ENCODE data around the gene RAB11FIP4.

RAB11FIP4 gene

GRCh38 chr17:31424944-31425281 is 33.4 kb downstream of the RAB11FIP4 start:
- H3K4me2 ChIP-seq (ENCODE audit: low read depth, low read length, poor library complexity, severe bottlenecking), result no peak overlapping the region
- no peak overlapping the region for H2AFZ ChIP-seq (ENCODE audit: low read depth, low read length, severe bottlenecking)
- no peaks in the 10 kb centered on the region for H3K27me3 ChIP-seq (ENCODE audit: low read length)
- H4K20me1 ChIP-seq (ENCODE audit: low read depth, low read length), result no peaks in the 10 kb centered on the region
- no peaks in the 10 kb centered on the region for H3K9me3 ChIP-seq (ENCODE audit: insufficient read depth, low read length)
- H3F3A ChIP-seq (ENCODE audit: insufficient read depth), result no peaks in the 10 kb centered on the region
- no peaks in the 10 kb centered on the region for H3K9me2 ChIP-seq (replicated peaks; ENCODE audit: insufficient read depth, low read length)
- TF ChIP-seq CTCF (IDR thresholded peaks at IDR 0.05; ENCODE audit: insufficient read depth, low read length, poor library complexity, severe bottlenecking) (no peak), EZH2phosphoT487 (conservative IDR thresholded peaks at IDR 0.05; ENCODE audit: low read length) (no peak)
- H3K36me3 ChIP-seq (ENCODE audit: low read length), result no peaks in the 10 kb centered on the region
- no peak overlapping the region for H3K9ac ChIP-seq (ENCODE audit: low read length)
- no peak overlapping the region for H3K27ac ChIP-seq (ENCODE audit: low read depth, low read length)
- H3K79me2 ChIP-seq (ENCODE audit: insufficient read depth, low read length), result no peaks in the 10 kb centered on the region
- H3K4me3 ChIP-seq (ENCODE audit: insufficient read depth, low read length, poor library complexity, severe bottlenecking), result no peak overlapping the region

GRCh38 chr17:31425282-31426040 is 34.0 kb downstream of the RAB11FIP4 start:
- H2AFZ ChIP-seq (ENCODE audit: low read depth, low read length, severe bottlenecking), result no peak overlapping the region
- H3K79me2 ChIP-seq (ENCODE audit: insufficient read depth, low read length), result no peaks in the 10 kb centered on the region
- H3F3A ChIP-seq (ENCODE audit: insufficient read depth), result no peaks in the 10 kb centered on the region
- H3K9ac ChIP-seq (ENCODE audit: low read length), result no peak overlapping the region
- H4K20me1 ChIP-seq (ENCODE audit: low read depth, low read length), result no peaks in the 10 kb centered on the region
- H3K9me3 ChIP-seq (ENCODE audit: insufficient read depth, low read length), result no peaks in the 10 kb centered on the region
- TF ChIP-seq CTCF (IDR thresholded peaks at IDR 0.05; ENCODE audit: insufficient read depth, low read length, poor library complexity, severe bottlenecking), result no peak
- TF ChIP-seq EZH2phosphoT487 (conservative IDR thresholded peaks at IDR 0.05; ENCODE audit: low read length), result no peak
- H3K27ac ChIP-seq (ENCODE audit: low read depth, low read length), result no peak overlapping the region
- no peaks in the 10 kb centered on the region for H3K9me2 ChIP-seq (replicated peaks; ENCODE audit: insufficient read depth, low read length)
- H3K27me3 ChIP-seq (ENCODE audit: low read length), result no peaks in the 10 kb centered on the region
- H3K4me2 ChIP-seq (ENCODE audit: low read depth, low read length, poor library complexity, severe bottlenecking), result no peak overlapping the region
- no peak overlapping the region for H3K4me3 ChIP-seq (ENCODE audit: insufficient read depth, low read length, poor library complexity, severe bottlenecking)
- H3K36me3 ChIP-seq (ENCODE audit: low read length), result no peaks in the 10 kb centered on the region

- Histone ChIP-seq H3K27ac (ENCODE audit: low read depth, low read length) (no peak overlapping the region), H3K36me3 (ENCODE audit: low read length) (no peaks in the 10 kb centered on the region), H2AFZ (ENCODE audit: low read depth, low read length, severe bottlenecking) (no peak overlapping the region), H3K9ac (ENCODE audit: low read length) (no peak overlapping the region), H3K9me2 (replicated peaks; ENCODE audit: insufficient read depth, low read length) (no peaks in the 10 kb centered on the region), H3K9me3 (ENCODE audit: insufficient read depth, low read length) (no peaks in the 10 kb centered on the region), H4K20me1 (ENCODE audit: low read depth, low read length) (no peaks in the 10 kb centered on the region), H3K79me2 (ENCODE audit: insufficient read depth, low read length) (no peaks in the 10 kb centered on the region), H3K4me3 (ENCODE audit: insufficient read depth, low read length, poor library complexity, severe bottlenecking) (no peak overlapping the region), H3F3A (ENCODE audit: insufficient read depth) (no peaks in the 10 kb centered on the region), H3K4me2 (ENCODE audit: low read depth, low read length, poor library complexity, severe bottlenecking) (no peak overlapping the region), H3K27me3 (ENCODE audit: low read length) (no peaks in the 10 kb centered on the region)
- TF ChIP-seq EZH2phosphoT487 (conservative IDR thresholded peaks at IDR 0.05; ENCODE audit: low read length) (no peak), CTCF (IDR thresholded peaks at IDR 0.05; ENCODE audit: insufficient read depth, low read length, poor library complexity, severe bottlenecking) (no peak)
Measured at GRCh38 chr17:31427684-31428083, 36.2 kb downstream of the RAB11FIP4 start.
